ENCODE data around the gene BAG3. TPM values are rescaled to one million over a fixed set of nuclear protein-coding genes. Genes with fewer than 3 reads are reported as not detected.

The BAG3 gene
- total RNA-seq, 1 donor from 2014 or later: 24.6 TPM

DNA sequence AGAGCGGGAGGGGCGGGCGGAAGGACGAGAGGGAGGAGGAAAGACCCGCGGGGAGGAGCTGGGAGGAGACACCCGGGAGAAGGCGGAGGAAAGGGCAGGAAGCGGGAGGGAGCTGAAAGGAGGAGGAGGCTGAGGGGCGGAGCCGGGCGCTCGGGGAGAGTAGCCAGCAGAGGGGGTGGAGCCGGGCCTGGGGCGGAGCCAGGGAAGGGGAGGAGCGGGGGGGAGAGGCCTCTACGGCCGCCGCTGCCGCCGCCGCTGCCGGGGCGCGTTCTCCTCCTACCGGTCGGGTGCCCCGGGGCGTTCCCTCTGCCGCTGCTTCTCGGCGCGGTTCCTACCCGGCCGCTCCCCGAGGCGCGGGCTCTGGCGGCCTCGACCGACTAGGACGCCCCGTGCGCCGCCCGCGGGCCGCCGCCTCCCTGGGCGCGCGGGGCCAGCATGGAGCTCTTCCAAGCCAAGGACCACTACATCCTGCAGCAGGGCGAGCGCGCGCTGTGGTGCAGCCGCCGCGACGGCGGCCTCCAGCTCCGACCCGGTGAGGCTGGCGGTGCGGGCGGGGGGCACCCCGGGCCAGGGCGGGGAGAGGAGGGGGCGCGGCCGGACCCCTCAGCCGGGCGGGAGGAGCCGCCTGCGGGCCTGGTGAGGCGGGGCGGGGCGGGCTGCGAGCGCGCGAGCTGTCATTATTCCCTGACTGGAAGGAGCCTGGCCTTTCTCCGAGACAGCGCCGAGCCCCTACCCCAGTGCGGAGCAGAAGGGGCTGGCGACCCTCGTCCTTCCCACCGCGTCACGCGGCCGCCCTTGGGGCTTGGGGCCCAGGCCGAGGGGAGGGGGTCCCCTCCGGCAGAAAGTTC, 74.9 kb downstream of the BAG3 start, which contains the start of gene INPP5F:
Gene INPP5F, plus strand, starts transcription at position 223 of the 848 bp plus-strand sequence. Its CDS starts 213 bp downstream, at position 436.
- intact Hi-C loops (cut with micrococcal nuclease): loop anchor here (1.0 to 10.0 kb wide), 16 partner anchors 17 to 1681 kb away; partner anchors contain the start of genes CACUL1, DENND10, EIF3A and MCMBP

DNA sequence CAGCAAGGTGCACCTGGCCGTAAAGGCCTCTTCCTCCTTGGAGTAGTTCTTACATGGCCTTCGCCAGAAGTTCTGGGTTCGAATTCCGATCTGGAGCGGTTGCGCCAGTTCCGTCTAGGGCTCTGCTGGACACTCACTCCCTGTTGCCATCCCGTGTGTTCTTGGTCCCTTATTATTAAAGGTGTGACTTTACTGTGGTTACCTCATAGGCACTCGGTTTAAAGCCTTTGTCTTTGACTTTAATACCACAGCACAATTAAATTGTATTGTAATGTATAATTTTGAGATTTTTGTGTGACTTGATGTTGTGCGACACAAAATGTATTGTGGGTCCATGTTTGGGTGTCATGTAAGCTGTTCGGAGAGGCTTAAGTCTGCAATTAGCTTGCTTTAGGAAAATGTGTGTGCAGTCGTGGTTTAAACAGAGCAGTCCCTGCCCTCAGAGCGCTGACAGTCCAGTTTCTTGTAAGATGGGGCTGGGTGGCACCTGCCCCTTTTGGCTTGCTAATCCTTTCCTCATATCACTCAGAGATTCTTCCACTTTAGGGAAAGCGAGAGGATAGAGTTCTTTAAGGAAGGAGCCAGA, 75.6 kb downstream of the BAG3 start:
- intact Hi-C loops (cut with micrococcal nuclease): loop anchor here (1.0 to 10.0 kb wide), 4 partner anchors 40 to 1682 kb away; partner anchors contain the start of genes DENND10, MCMBP and RAB11FIP2

Other genes starting within 250 kb of the BAG3 start
- 116 and 125 TPM in 2 replicates for gene RGS10, start 108.7 kb upstream of the BAG3 start, total RNA-seq
- 164 and 176 TPM in 2 replicates for gene TIAL1, start 54.4 kb upstream of the BAG3 start, total RNA-seq
- 8.5 and 9.4 TPM in 2 replicates for gene INPP5F, start 74.7 kb downstream of the BAG3 start, total RNA-seq
- gene MCMBP, start 221.5 kb downstream of the BAG3 start, total RNA-seq: 81.1 and 84.2 TPM in 2 replicates
- 79.3 and 82.8 TPM in 2 replicates for gene SEC23IP, start 241.3 kb downstream of the BAG3 start, total RNA-seq